ENCODE measurements around the gene ATF7IP.

The ATF7IP gene

DNA sequence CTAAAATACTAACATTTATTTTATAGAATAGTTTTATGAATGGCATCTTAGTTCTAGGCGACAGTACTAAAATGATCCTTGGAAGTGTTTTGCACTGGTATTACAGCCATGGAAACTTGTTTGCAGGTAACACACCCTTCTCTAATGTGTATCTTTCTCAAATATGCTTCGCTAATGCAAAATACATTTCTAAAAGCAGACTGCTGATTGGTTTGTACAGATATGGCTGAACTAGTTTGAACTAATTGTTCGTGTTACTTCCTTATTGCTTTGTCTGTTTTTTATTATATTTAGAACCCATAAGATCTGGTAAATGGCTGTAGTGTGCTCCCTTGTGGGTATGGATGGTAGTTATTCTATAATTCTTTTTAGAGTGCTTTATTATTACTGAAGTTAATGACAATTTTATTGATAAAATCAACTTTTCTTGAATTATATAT is 53.0 kb downstream of the ATF7IP start:
- no peak for TF ChIP-seq TCF12 (IDR thresholded peaks at IDR 0.05; ENCODE audit: low read depth)
- TF ChIP-seq TAF1 (IDR thresholded peaks at IDR 0.05; ENCODE audit: low read depth) = no peak
- TF ChIP-seq EGR1 (IDR thresholded peaks at IDR 0.05) = no peak
- TF ChIP-seq EP300 (IDR thresholded peaks at IDR 0.05; ENCODE audit: borderline replicate concordance) = no peak
- TF ChIP-seq RAD21 (IDR thresholded peaks at IDR 0.05; ENCODE audit: low read depth) = peak; percentile 6

DNA sequence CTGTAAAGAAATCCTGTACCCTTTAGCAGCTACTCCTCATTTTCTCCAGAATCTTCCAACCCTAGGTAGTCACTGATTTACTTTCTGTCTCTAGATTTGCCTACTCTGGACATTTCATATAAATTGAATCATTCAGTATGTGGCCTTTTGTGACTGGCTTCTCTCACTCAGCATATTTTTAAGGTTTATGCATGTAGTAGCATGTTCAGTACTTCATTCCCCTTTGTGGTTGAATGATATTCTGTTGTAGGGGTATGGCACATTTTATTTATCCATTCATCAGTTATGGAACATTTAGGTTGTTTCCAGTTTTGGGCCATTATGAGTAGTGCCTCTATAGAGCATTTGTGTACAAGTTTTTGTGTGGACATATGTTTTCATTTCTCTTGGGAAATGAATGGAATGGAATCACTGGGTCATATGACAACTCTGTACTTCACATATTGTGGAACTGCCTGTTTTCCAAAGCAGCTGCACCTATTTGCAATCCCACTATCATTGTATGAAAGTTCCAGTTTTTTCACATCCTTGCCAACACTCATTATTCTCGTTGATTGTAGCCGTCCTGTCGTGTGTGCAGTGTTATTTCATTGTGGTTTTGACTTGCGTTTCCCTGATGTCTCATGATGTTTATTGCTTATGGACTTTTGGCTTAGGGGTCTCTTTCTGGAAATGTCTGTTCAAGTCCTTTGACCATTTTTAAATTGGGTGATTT is 57.2 kb downstream of the ATF7IP start:
- TF ChIP-seq TAF1 (IDR thresholded peaks at IDR 0.05; ENCODE audit: low read depth) = no peak
- TF ChIP-seq, protein P1, sequence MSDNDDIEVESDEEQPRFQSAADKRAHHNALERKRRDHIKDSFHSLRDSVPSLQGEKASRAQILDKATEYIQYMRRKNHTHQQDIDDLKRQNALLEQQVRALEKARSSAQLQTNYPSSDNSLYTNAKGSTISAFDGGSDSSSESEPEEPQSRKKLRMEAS (IDR thresholded peaks at IDR 0.05) = no peak
- TF ChIP-seq FOXM1 (IDR thresholded peaks at IDR 0.05; ENCODE audit: borderline replicate concordance, low read depth) = no peak
- no peak for TF ChIP-seq CREB1 (IDR thresholded peaks at IDR 0.05; ENCODE audit: low read depth)
- TF ChIP-seq EP300 (IDR thresholded peaks at IDR 0.05; ENCODE audit: borderline replicate concordance) = no peak

DNA sequence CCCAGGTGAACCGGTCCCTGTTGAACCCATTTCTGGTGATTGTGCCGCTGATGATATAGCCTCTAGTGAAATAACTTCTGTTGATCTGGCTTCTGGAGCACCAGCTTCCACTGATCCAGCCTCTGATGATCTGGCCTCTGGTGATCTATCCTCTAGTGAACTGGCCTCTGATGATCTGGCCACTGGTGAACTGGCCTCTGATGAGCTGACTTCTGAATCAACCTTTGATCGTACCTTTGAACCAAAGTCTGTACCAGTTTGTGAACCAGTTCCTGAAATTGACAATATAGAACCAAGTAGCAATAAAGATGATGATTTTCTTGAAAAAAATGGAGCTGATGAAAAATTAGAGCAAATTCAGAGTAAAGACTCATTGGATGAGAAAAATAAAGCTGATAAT is 59.1 kb downstream of the ATF7IP start:
- TF ChIP-seq, protein P2, sequence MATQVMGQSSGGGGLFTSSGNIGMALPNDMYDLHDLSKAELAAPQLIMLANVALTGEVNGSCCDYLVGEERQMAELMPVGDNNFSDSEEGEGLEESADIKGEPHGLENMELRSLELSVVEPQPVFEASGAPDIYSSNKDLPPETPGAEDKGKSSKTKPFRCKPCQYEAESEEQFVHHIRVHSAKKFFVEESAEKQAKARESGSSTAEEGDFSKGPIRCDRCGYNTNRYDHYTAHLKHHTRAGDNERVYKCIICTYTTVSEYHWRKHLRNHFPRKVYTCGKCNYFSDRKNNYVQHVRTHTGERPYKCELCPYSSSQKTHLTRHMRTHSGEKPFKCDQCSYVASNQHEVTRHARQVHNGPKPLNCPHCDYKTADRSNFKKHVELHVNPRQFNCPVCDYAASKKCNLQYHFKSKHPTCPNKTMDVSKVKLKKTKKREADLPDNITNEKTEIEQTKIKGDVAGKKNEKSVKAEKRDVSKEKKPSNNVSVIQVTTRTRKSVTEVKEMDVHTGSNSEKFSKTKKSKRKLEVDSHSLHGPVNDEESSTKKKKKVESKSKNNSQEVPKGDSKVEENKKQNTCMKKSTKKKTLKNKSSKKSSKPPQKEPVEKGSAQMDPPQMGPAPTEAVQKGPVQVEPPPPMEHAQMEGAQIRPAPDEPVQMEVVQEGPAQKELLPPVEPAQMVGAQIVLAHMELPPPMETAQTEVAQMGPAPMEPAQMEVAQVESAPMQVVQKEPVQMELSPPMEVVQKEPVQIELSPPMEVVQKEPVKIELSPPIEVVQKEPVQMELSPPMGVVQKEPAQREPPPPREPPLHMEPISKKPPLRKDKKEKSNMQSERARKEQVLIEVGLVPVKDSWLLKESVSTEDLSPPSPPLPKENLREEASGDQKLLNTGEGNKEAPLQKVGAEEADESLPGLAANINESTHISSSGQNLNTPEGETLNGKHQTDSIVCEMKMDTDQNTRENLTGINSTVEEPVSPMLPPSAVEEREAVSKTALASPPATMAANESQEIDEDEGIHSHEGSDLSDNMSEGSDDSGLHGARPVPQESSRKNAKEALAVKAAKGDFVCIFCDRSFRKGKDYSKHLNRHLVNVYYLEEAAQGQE (IDR thresholded peaks at IDR 0.05; ENCODE audit: low read depth) = no peak
- no peak for TF ChIP-seq RAD21 (IDR thresholded peaks at IDR 0.05; ENCODE audit: low read depth)
- TF ChIP-seq CEBPB (IDR thresholded peaks at IDR 0.05) = no peak
- TF ChIP-seq EGR1 (IDR thresholded peaks at IDR 0.05) = no peak
- TF ChIP-seq NFIC (IDR thresholded peaks at IDR 0.05) = no peak
- TF ChIP-seq ZBTB7A (IDR thresholded peaks at IDR 0.05; ENCODE audit: low read depth) = no peak
- TF ChIP-seq FOXM1 (IDR thresholded peaks at IDR 0.05; ENCODE audit: borderline replicate concordance, low read depth) = no peak
- no peak for TF ChIP-seq TAF1 (IDR thresholded peaks at IDR 0.05; ENCODE audit: low read depth)
- TF ChIP-seq, protein P1 (IDR thresholded peaks at IDR 0.05) = no peak
- no peak for TF ChIP-seq TCF12 (IDR thresholded peaks at IDR 0.05; ENCODE audit: low read depth)
- TF ChIP-seq EP300 (IDR thresholded peaks at IDR 0.05; ENCODE audit: borderline replicate concordance) = no peak
- no peak for TF ChIP-seq YY1 (IDR thresholded peaks at IDR 0.05; ENCODE audit: low read depth)
- no peak for TF ChIP-seq TEAD4 (IDR thresholded peaks at IDR 0.05)
- TF ChIP-seq CREB1 (IDR thresholded peaks at IDR 0.05; ENCODE audit: low read depth) = no peak
- TF ChIP-seq, protein P3, sequence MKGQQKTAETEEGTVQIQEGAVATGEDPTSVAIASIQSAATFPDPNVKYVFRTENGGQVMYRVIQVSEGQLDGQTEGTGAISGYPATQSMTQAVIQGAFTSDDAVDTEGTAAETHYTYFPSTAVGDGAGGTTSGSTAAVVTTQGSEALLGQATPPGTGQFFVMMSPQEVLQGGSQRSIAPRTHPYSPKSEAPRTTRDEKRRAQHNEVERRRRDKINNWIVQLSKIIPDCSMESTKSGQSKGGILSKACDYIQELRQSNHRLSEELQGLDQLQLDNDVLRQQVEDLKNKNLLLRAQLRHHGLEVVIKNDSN (IDR thresholded peaks at IDR 0.05) = no peak

DNA sequence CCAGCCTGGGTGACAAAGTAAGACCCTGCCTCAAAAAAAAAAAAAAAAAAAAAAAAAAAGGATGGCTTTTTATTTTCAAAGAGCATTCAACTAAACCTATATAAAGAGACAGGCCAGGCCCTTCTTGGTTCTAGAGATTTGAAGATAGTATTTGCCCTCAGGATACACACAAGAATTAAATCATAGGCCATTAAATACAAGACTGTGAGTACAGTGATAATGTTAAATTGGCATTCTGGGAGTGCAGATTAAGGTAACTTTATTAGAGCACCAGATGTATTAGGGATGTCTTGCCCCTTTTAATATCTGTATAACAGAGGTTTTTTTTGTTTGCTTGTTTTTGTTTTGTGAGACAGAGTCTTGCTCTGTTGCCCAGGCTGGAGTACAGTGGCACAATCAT is 61.3 kb downstream of the ATF7IP start:
- TF ChIP-seq ZBTB7A (IDR thresholded peaks at IDR 0.05; ENCODE audit: low read depth) (no peak), EGR1 (IDR thresholded peaks at IDR 0.05) (no peak), YY1 (IDR thresholded peaks at IDR 0.05; ENCODE audit: low read depth) (no peak), TAF1 (IDR thresholded peaks at IDR 0.05; ENCODE audit: low read depth) (no peak), FOXM1 (IDR thresholded peaks at IDR 0.05; ENCODE audit: borderline replicate concordance, low read depth) (no peak), CREB1 (IDR thresholded peaks at IDR 0.05; ENCODE audit: low read depth) (no peak), TEAD4 (IDR thresholded peaks at IDR 0.05) (no peak), NFIC (IDR thresholded peaks at IDR 0.05) (no peak), CEBPB (IDR thresholded peaks at IDR 0.05) (no peak), RAD21 (IDR thresholded peaks at IDR 0.05; ENCODE audit: low read depth) (no peak), TCF12 (IDR thresholded peaks at IDR 0.05; ENCODE audit: low read depth) (no peak), EP300 (IDR thresholded peaks at IDR 0.05; ENCODE audit: borderline replicate concordance) (no peak)
- TF ChIP-seq, protein P3 (IDR thresholded peaks at IDR 0.05) = no peak
- TF ChIP-seq, protein P1 (IDR thresholded peaks at IDR 0.05) = no peak
- TF ChIP-seq, protein P2 (IDR thresholded peaks at IDR 0.05; ENCODE audit: low read depth) = no peak

DNA sequence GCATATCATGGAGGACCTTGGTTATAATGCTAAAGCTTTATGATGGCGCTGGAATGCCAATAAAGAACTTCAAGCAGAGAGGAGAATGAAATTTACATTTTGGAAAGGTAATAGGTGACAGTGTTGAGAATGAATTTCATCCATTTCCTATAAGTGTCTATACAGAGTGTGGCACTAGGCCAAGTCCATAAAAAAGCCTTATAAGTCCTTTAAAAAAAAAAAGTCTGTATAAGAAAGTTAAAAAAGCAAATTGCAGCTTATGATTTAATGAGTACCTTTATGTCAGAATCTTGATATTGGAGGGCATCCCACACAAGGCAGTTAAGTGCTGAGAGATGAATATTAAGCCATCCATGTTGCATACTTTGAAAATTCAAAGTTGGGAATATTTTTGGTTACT is 62.4 kb downstream of the ATF7IP start:
- TF ChIP-seq EGR1 (IDR thresholded peaks at IDR 0.05) = no peak
- TF ChIP-seq RAD21 (IDR thresholded peaks at IDR 0.05; ENCODE audit: low read depth) = no peak
- no peak for TF ChIP-seq TAF1 (IDR thresholded peaks at IDR 0.05; ENCODE audit: low read depth)
- no peak for TF ChIP-seq EP300 (IDR thresholded peaks at IDR 0.05; ENCODE audit: borderline replicate concordance)
- TF ChIP-seq, protein P2 (IDR thresholded peaks at IDR 0.05; ENCODE audit: low read depth) = no peak
- no peak for TF ChIP-seq FOXM1 (IDR thresholded peaks at IDR 0.05; ENCODE audit: borderline replicate concordance, low read depth)
- TF ChIP-seq NFIC (IDR thresholded peaks at IDR 0.05) = no peak
- TF ChIP-seq YY1 (IDR thresholded peaks at IDR 0.05; ENCODE audit: low read depth) = no peak
- TF ChIP-seq, protein P1 (IDR thresholded peaks at IDR 0.05) = no peak
- TF ChIP-seq TEAD4 (IDR thresholded peaks at IDR 0.05) = no peak
- TF ChIP-seq, protein P3 (IDR thresholded peaks at IDR 0.05) = no peak
- no peak for TF ChIP-seq CEBPB (IDR thresholded peaks at IDR 0.05)
- TF ChIP-seq TCF12 (IDR thresholded peaks at IDR 0.05; ENCODE audit: low read depth) = no peak
- no peak for TF ChIP-seq CREB1 (IDR thresholded peaks at IDR 0.05; ENCODE audit: low read depth)
